MM.1S (cell line): ENCODE results near the gene GNRH2.

Experiments used
- DNase-seq: peaks from one replicate; pipeline ENCODE4 v3.0.0-alpha.2; 2015
- H2AFZ ChIP-seq: fragments of 300-600 bp; sonication (generic); 2 replicates; pipeline ENCODE4 v1.6.0; 2016; ENCODE audit warnings: antibody characterized with exemption, low read length
- H3F3A ChIP-seq: fragments of 300-600 bp; sonication (generic); 2 replicates; pipeline ENCODE4 v1.6.1; 2016; ENCODE audit warnings: mild to moderate bottlenecking, antibody characterized with exemption, low read length, moderate library complexity, mixed read lengths; ENCODE audit not compliant: insufficient read depth
- H3K27ac ChIP-seq: fragments of 300-600 bp; sonication (generic); 2 replicates; pipeline ENCODE4 v1.5.1; 2016; ENCODE audit warnings: mild to moderate bottlenecking, low read length
- H3K27me3 ChIP-seq: fragments of 300-600 bp; sonication (generic); replicated peaks from 2 replicates; pipeline ENCODE4 v1.6.0; 2016; ENCODE audit warnings: low read length; ENCODE audit not compliant: insufficient read depth
- H3K36me3 ChIP-seq: fragments of 300-600 bp; sonication (generic); replicated peaks from 2 replicates; pipeline ENCODE4 v1.6.1; 2016; ENCODE audit warnings: mild to moderate bottlenecking, low read length, mixed read lengths; ENCODE audit not compliant: insufficient read depth
- H3K4me1 ChIP-seq: fragments of 300-600 bp; sonication (generic); 2 replicates; pipeline ENCODE4 v1.6.1; 2016; ENCODE audit warnings: low read length, mixed read lengths
- H3K4me2 ChIP-seq: fragments of 300-600 bp; sonication (generic); 2 replicates; pipeline ENCODE4 v1.6.0; 2016; ENCODE audit warnings: low read depth, low read length
- H3K4me3 ChIP-seq: fragments of 300-600 bp; sonication (generic); 2 replicates; pipeline ENCODE4 v1.5.1; 2016; ENCODE audit warnings: low read length, mixed read lengths
- H3K79me2 ChIP-seq: fragments of 300-600 bp; sonication (generic); 2 replicates; pipeline ENCODE4 v1.6.1; 2016; ENCODE audit warnings: mixed run types, low read length, mixed read lengths
- H3K9ac ChIP-seq: fragments of 300-600 bp; sonication (generic); 2 replicates; pipeline ENCODE4 v1.6.1; 2016; ENCODE audit warnings: low read length, mixed read lengths
- H3K9me2 ChIP-seq: fragments of 300-600 bp; sonication (generic); replicated peaks from 2 replicates; pipeline ENCODE4 v1.6.1; 2016; ENCODE audit warnings: mild to moderate bottlenecking, low read length, mixed read lengths; ENCODE audit not compliant: insufficient read depth
- H3K9me3 ChIP-seq: fragments of 300-600 bp; sonication (generic); replicated peaks from 2 replicates; pipeline ENCODE4 v1.6.1; 2016; ENCODE audit warnings: mild to moderate bottlenecking, low read length, mixed read lengths; ENCODE audit not compliant: insufficient read depth
- H4K20me1 ChIP-seq: fragments of 300-600 bp; sonication (generic); 2 replicates; pipeline ENCODE4 v1.6.1; 2016; ENCODE audit warnings: mild to moderate bottlenecking, low read length, moderate library complexity, mixed read lengths; ENCODE audit not compliant: insufficient read depth
- CTCF ChIP-seq: fragments of 300-600 bp; sonication (generic); IDR thresholded peaks from 2 replicates; pipeline ENCODE4 v1.5.1; 2016; ENCODE audit warnings: antibody characterized with exemption, low read length, mixed read lengths
- EZH2 ChIP-seq: fragments of 300-600 bp; sonication (generic); optimal IDR thresholded peaks from 2 replicates; pipeline ENCODE3; 2017; ENCODE audit warnings: low read depth, mild to moderate bottlenecking, antibody characterized with exemption, low read length, mixed read lengths
- EZH2phosphoT487 ChIP-seq: fragments of 300-600 bp; sonication (generic); IDR thresholded peaks from 2 replicates; pipeline ENCODE4 v1.6.1; 2018; ENCODE audit warnings: antibody characterized with exemption, low read length

The GNRH2 gene, protein sequence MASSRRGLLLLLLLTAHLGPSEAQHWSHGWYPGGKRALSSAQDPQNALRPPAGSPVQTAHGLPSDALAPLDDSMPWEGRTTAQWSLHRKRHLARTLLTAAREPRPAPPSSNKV

GRCh38 chr20:3043322-3043721 is at the start of gene GNRH2:
Gene GNRH2, plus strand, starts transcription at chr20:3043622. Its CDS starts 793 bp downstream, at chr20:3044415.
- Histone ChIP-seq H3K4me2 (no peak within 1 kb of the TSS), H3K4me3 (no peak within 1 kb of the TSS), H3K9me3 (no peaks in the 10 kb centered on the region), H3K79me2 (peaks cover 16% of the 10 kb centered on the region), H3K36me3 (peaks cover 4% of the 10 kb centered on the region; the same call in 1 of the 2 replicates), H2AFZ (no peak within 1 kb of the TSS), H3K9ac (no peak within 1 kb of the TSS), H3K4me1 (no peaks in the 10 kb centered on the region), H3K27me3 (no peaks in the 10 kb centered on the region), H3F3A (no peaks in the 10 kb centered on the region), H3K27ac (no peak within 1 kb of the TSS), H4K20me1 (no peaks in the 10 kb centered on the region), H3K9me2 (no peaks in the 10 kb centered on the region)
- DNase-seq = no peak
- TF ChIP-seq EZH2phosphoT487 (no peak), EZH2 (no peak), CTCF (no peak)

GRCh38 chr20:2995796-2996195 is 47.6 kb upstream of the GNRH2 start:
- no peak overlapping the region for H2AFZ ChIP-seq
- H3K4me1 ChIP-seq = no peaks in the 10 kb centered on the region
- no peak overlapping the region for H3K4me2 ChIP-seq
- H3K4me3 ChIP-seq = no peak overlapping the region
- no peak for DNase-seq
- no peaks in the 10 kb centered on the region for H3K9me2 ChIP-seq
- no peaks in the 10 kb centered on the region for H3K9me3 ChIP-seq
- 0 out of 2 replicates have a peak, but pooled peaks cover 2% of the 10 kb centered on the region for H3K36me3 ChIP-seq
- no peaks in the 10 kb centered on the region for H4K20me1 ChIP-seq
- TF ChIP-seq EZH2phosphoT487 = no peak
- TF ChIP-seq CTCF = no peak
- TF ChIP-seq EZH2 = no peak
- H3K27ac ChIP-seq = no peak overlapping the region
- no peaks in the 10 kb centered on the region for H3F3A ChIP-seq
- H3K79me2 ChIP-seq = no peaks in the 10 kb centered on the region
- no peaks in the 10 kb centered on the region for H3K27me3 ChIP-seq
- H3K9ac ChIP-seq = no peak overlapping the region

DNA sequence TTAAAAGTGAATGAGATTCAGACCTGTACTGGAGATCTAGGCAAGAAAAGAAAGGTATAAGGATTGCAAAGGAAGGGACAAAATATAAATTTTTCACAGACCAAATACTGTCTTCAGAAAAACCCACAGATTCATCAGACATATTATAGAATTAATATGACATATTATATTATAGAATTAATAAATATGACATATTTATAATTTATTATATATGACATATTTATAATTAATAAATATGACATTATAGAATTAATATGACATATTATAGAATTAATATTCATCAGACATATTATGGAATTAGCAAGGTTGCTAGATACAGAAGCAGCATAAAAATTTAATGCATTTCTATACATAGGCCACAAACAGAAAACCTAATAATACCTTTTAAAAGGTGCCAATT is 44.7 kb upstream of the GNRH2 start:
- Histone ChIP-seq H3K27ac (no peak overlapping the region), H3K4me2 (no peak overlapping the region), H3K79me2 (no peaks in the 10 kb centered on the region), H3K4me1 (no peaks in the 10 kb centered on the region), H2AFZ (no peak overlapping the region), H3K9ac (no peak overlapping the region), H3K36me3 (no peaks in the 10 kb centered on the region), H3K4me3 (no peak overlapping the region), H3K9me3 (no peaks in the 10 kb centered on the region), H3K9me2 (no peaks in the 10 kb centered on the region), H3K27me3 (no peaks in the 10 kb centered on the region), H4K20me1 (no peaks in the 10 kb centered on the region), H3F3A (no peaks in the 10 kb centered on the region)
- TF ChIP-seq EZH2phosphoT487 (no peak), CTCF (no peak), EZH2 (no peak)
- DNase-seq = no peak
